Activated CD8-positive, alpha-beta memory T cell treated with anti-CD3 and anti-CD28 coated beads for 1 hour (primary cell): ENCODE data around the gene CDV3.
"Not testable (repeated sequence)": the region's sequence is repeated elsewhere in the genome, so short reads cannot be mapped to it uniquely, and the experiment has no call there.

Source experiments
- DNase-seq, 2 donors: peaks; one replicate each; pipeline ENCODE4 v3.0.0-alpha.2; 2020; ENCODE audit warnings: low read depth in 1 of 2; ENCODE audit errors: extremely low read depth in 1 of 2

The CDV3 gene

DNA sequence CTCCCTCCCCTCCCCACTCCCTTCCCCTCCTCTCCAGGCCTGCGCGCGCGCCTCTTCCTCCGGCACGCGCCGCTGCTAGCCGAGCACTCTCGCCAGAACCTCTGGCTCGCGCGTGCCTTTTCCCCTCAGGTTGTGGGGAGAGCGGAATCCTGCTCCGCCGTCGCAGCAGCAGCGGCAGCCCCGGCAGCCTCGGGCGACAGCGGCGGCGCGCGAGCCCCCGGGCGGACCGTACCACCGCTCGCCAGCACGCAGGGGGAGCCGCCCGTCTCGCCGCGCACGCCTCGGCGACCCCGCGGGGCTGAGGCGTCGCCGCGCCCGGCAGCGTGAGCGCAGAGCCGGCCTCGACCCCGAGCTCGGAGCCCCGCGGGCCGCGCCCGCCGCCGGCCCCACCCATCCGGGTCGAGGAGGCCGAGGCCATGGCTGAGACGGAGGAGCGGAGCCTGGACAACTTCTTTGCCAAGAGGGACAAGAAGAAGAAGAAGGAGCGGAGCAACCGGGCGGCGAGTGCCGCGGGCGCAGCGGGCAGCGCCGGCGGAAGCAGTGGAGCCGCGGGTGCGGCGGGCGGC, at the start of gene CDV3:
CDV3 (plus strand) TSS at position 58 of the 566 bp plus-strand sequence; CDS start at position 417, 359 bp downstream.
- DNase-seq: no peak

- not testable (repeated sequence) for DNase-seq
These were observed 49.7 kb upstream of the CDV3 start for GRCh38 chr3:133523758-133524157.

DNA sequence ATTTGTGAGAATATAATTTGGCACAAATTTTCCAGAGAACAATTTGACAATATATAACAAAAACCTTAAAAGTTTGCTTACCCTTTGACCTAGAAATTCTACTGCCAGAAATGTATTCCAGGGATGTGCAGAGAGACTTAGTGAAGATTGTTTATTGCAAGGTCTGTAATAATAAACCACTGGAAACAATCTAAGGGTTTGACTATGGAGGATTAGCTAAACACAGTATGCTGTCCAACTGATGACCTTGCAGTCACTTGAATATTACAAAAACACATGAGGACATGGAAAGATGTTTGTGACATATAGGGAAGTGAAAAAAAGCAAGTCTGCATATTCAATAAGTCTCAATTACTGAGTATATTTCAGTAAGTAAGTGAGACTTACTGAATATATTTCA, 48.1 kb upstream of the CDV3 start:
- no peak for DNase-seq

GRCh38 chr3:133527081-133527715, 46.3 kb upstream of the CDV3 start:
- no peak for DNase-seq

- DNase-seq: no peak
These were observed 43.7 kb upstream of the CDV3 start for GRCh38 chr3:133529809-133530208.

DNA sequence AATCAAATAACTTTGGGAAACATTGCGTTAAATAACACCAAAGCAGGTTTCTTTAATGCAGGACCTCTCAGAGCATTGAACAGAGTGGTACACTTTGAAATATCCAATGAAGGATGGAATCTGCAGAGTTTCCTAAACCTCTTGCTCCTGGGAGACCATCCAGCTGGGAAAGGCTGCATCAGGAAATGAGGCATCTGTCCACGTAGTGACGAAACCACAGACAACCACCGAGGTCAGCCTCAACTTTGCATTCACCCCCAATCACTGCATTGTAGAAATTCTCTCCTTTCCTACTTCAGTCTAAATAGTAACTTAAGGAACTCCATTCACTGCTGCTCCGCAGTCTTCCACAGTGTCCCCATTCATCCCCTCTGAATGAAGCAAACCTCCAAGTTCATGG, 41.5 kb upstream of the CDV3 start:
- no peak for DNase-seq

DNA sequence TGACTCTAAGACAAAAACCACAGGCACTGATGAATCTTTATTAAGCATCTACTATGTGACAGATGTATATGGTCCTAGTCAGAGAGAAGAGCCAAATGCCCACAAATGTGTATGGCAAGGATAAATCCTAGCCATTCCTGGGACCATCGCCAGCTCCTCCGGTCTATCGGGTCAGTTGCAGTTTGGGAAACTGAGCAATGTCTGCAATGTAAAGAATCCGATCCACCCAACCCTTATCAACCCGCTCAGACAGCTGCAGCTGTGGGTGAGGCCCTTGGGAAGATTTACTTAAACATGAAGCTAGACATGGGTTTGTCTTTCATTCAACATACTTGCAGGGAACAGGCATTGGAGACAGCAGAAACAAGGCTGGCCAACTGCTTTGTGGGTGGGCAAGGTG, 40.5 kb upstream of the CDV3 start:
- DNase-seq: no peak

GRCh38 chr3:133535971-133536881, 37.3 kb upstream of the CDV3 start:
- DNase-seq: no peak

- not testable (repeated sequence) for DNase-seq
These were observed 36.4 kb upstream of the CDV3 start for GRCh38 chr3:133537131-133537530.

DNA sequence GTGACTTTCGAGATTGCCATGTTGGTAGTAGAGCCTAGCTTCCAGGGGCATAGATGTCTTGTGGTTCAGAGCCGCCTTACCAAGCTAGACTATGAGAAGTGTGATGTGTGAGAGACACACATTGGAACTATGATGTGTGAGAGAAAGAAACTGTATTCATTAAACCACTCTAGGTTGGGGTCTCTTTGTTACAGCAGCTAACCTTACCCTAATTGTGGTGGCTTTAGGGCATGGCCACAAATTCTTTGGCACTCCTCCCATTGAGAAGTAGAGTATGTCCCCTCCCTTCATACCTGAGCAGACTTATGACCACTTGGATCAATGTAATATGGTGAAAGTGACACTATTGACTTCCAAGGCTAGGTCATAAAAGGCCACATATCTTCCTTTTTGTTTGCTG, 35.3 kb upstream of the CDV3 start:
- DNase-seq: no peak

DNA sequence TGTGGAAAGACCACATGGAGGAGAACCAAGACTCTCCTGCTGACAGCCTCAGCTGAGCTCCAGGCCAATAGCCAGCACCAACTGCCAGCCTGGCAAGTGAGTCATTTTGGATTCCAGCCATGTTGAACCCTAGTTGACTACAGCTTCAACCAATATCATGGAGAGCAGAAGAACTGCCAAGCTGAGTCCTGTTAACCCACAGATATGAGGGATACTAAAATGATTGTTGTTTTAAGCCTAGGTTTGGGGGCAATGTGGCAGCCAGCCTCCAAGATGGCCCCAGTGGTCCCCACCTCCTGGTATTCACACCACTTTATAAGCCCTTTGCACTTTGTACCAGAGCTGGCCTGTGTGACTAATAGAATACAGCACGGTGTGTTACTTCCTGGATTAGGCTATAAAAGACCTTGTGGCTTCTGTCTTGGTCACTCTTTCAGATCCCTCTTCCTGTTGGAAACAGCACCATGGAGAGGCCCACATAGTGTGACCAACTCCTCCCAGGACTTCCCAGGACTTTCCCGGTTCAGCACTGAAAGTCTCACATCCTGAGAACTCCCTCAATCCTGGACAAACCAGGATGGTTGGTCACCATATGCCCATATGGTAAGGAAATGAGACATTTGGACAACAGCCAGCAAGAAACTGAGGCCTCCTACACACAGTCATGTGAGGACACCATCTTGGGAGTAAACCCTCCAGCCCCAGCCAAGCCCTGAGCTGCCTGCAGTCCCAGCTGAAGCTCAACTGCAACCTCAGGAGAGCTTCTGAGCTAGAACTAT, 32.4 kb upstream of the CDV3 start:
- no peak for DNase-seq

- no peak for DNase-seq
These were observed 30.6 kb upstream of the CDV3 start for GRCh38 chr3:133542871-133543270.

DNA sequence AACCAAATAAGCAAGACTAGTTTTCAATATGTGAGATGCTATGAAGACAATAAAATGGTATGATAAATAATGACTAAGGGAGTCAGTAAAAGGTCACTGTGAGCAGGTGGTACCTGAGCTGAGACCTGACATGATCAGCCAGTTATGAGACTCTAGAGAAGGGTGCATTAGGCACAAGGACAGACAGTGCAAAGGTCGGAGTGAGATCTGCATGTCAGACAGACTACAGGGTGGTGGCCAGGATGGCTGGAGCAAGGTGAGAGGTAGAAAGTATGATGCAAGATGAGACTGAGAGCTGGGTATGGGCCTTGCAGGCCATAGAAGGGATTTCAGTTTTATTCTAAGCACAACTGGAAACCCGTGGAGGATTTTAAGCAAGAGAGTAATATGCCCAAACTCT, 28.5 kb upstream of the CDV3 start:
- not testable (repeated sequence) for DNase-seq

GRCh38 chr3:133547432-133548041, 25.9 kb upstream of the CDV3 start:
- DNase-seq: no peak

GRCh38 chr3:133548090-133548489, 25.4 kb upstream of the CDV3 start:
- DNase-seq: no peak

- DNase-seq: no peak
These were observed 23.9 kb upstream of the CDV3 start for GRCh38 chr3:133549565-133549964.

GRCh38 chr3:133551589-133551988, 21.9 kb upstream of the CDV3 start:
- not testable (repeated sequence) for DNase-seq

- no peak for DNase-seq
These were observed 11.8 kb upstream of the CDV3 start for GRCh38 chr3:133561679-133562078.

- no peak for DNase-seq
These were observed 11.1 kb upstream of the CDV3 start for GRCh38 chr3:133562376-133562775.

DNA sequence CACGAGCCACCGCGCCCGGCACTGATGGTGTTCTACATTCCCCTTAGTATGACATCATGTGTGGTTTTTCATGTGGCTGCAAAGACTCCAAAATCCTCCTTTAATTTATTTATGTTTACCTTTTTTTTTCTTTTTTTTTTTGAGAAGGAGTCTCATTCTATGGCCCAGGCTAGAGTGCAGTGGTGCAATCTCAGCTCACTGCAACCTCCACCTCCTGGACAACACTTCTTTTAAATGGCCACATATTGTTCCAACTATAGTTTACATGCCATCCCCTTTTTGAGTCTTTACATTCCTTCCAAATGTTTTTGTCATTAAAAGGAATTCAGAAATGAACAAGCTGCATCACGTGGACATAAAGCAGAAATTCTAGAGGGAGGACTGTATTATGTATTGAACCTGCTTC, 10.3 kb upstream of the CDV3 start:
- no peak for DNase-seq

DNA sequence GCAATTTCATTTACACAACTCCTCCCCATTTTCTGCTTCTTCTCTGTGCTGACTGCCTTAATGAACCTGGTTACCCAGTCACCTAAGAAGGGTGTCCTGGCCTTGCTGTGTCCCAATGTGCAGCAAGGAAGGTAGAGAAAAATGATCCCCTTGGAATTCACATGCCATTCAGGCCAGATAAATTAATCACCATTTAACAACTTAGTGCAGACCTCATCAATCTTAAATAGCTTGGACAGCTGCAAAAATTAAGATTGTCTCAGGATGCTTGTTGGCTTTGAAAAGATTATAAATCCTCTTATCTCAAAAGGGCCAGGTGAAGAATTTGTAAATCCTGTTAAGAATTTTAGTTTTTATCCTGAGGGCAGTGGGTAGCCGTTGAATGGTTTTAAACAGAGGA, 9.7 kb upstream of the CDV3 start:
- DNase-seq: no peak
